Skin epidermis (tissue), 12 donors: ENCODE results near the gene TEX29.

Experiments
- H3K27ac ChIP-seq, 21 experiments: fragments of 200-600 bp; sonication (generic) in 11 of 21; one replicate each; pipeline ENCODE4 v1.5.0; 2020; ENCODE audit warnings: mild to moderate bottlenecking in 3 of 21, inconsistent platforms in 2 of 21, moderate library complexity in 2 of 21
- H3K4me3 ChIP-seq, 7 experiments: fragments of 200-600 bp; sonication (generic) in 2 of 7; one replicate each; pipeline ENCODE4 v1.5.0; 2020; ENCODE audit warnings: inconsistent platforms in 2 of 7, mild to moderate bottlenecking in 2 of 7, moderate library complexity in 1 of 7

The TEX29 gene

GRCh38 chr13:111387026-111387871, 66.8 kb downstream of the TEX29 start:
- Histone ChIP-seq H3K4me3 (no peak overlapping the region), H3K27ac (no peak overlapping the region)

GRCh38 chr13:111387945-111388600, 67.6 kb downstream of the TEX29 start:
- Histone ChIP-seq H3K4me3 (no peak overlapping the region), H3K27ac (no peak overlapping the region)

- no peak overlapping the region for H3K4me3 ChIP-seq
- no peak overlapping the region for H3K27ac ChIP-seq
Observed at GRCh38 chr13:111388851-111389500, 68.5 kb downstream of the TEX29 start.

- no peak overlapping the region for H3K27ac ChIP-seq
- H3K4me3 ChIP-seq = no peak overlapping the region
Observed at GRCh38 chr13:111389621-111390521, 69.4 kb downstream of the TEX29 start.

GRCh38 chr13:111390522-111391270, 70.3 kb downstream of the TEX29 start:
- H3K27ac ChIP-seq = no peak overlapping the region

GRCh38 chr13:111392486-111392885, 72.0 kb downstream of the TEX29 start:
- Histone ChIP-seq H3K4me3 (no peak overlapping the region), H3K27ac (no peak overlapping the region)

More at GRCh38 chr13:111390522-111391270, 70.3 kb downstream of the TEX29 start:
- no peak overlapping the region for H3K4me3 ChIP-seq

- Histone ChIP-seq H3K4me3 (no peak overlapping the region), H3K27ac (no peak overlapping the region)
Observed at GRCh38 chr13:111393221-111393790, 72.9 kb downstream of the TEX29 start.
